GM04503 (cell line): ENCODE results near the gene TCEAL1.
"Not testable (repeated sequence)": the region's sequence is repeated elsewhere in the genome, so short reads cannot be mapped to it uniquely, and the experiment has no call there.

Experiments used
- DNase-seq: peaks from one replicate; pipeline ENCODE4 v3.0.0-alpha.2; 2012; ENCODE audit warnings: low read depth

Gene TCEAL1

GRCh38 chrX:103628386-103629317 lies at the start of gene TCEAL1:
TCEAL1 (plus strand) TSS chrX:103628975; CDS start chrX:103629917, 942 bp downstream.
- no peak for DNase-seq

GRCh38 chrX:103584596-103584995 lies 44.2 kb upstream of the TCEAL1 start:
- DNase-seq: no peak

- no peak for DNase-seq
Measured at GRCh38 chrX:103585411-103586313, 43.1 kb upstream of the TCEAL1 start, which contains the start of gene TCEAL4. TCEAL4 (plus strand) TSS chrX:103585515; CDS start chrX:103586676, 1,161 bp downstream.

- DNase-seq: no peak
Measured at GRCh38 chrX:103586314-103586646, 42.5 kb upstream of the TCEAL1 start.

- DNase-seq: no peak
Measured at GRCh38 chrX:103586659-103587058, 42.1 kb upstream of the TCEAL1 start.

- not testable (repeated sequence) for DNase-seq
Measured at GRCh38 chrX:103592295-103592694, 36.5 kb upstream of the TCEAL1 start.

- not testable (repeated sequence) for DNase-seq
Measured at GRCh38 chrX:103595202-103595601, 33.6 kb upstream of the TCEAL1 start.

- no peak for DNase-seq
Measured at GRCh38 chrX:103607364-103608305, 21.1 kb upstream of the TCEAL1 start, which contains the start of gene TCEAL3. TCEAL3 (plus strand) TSS chrX:103607963; CDS start chrX:103609065, 1,102 bp downstream.

- no peak for DNase-seq
Measured at GRCh38 chrX:103608306-103608963, 20.3 kb upstream of the TCEAL1 start.

GRCh38 chrX:103610282-103610681 lies 18.5 kb upstream of the TCEAL1 start:
- no peak for DNase-seq

- no peak for DNase-seq
Measured at GRCh38 chrX:103613362-103613890, 15.3 kb upstream of the TCEAL1 start.

- no peak for DNase-seq
Measured at GRCh38 chrX:103614999-103615398, 13.8 kb upstream of the TCEAL1 start.

GRCh38 chrX:103615781-103616371 lies 12.9 kb upstream of the TCEAL1 start:
- DNase-seq: no peak

- DNase-seq: no peak
Measured at GRCh38 chrX:103616676-103617186, 12.0 kb upstream of the TCEAL1 start.

GRCh38 chrX:103624111-103624510 lies 4.7 kb upstream of the TCEAL1 start:
- DNase-seq: no peak

- DNase-seq: no peak
Measured at GRCh38 chrX:103626855-103627254, 1.9 kb upstream of the TCEAL1 start.

GRCh38 chrX:103629318-103630170 lies 769 bp downstream of the TCEAL1 start:
- DNase-seq: no peak

GRCh38 chrX:103630171-103630511 lies 1.4 kb downstream of the TCEAL1 start:
- no peak for DNase-seq

GRCh38 chrX:103631145-103631544 lies 2.4 kb downstream of the TCEAL1 start:
- no peak for DNase-seq
